H1 (cell line): ENCODE data around the gene CANT1. TPM values are rescaled to one million over a fixed set of nuclear protein-coding genes. Genes with fewer than 3 reads are reported as not detected.

Experiments
- CTCF ChIA-PET: fragments of 300-600 bp; sonication (Branson Sonifier 250); formaldehyde crosslinking; loops from one replicate; lab custom pipeline; 2021; ENCODE audit not compliant: partially characterized antibody; lab: Charles Lee
- POLR2A ChIA-PET: fragments of 300-600 bp; sonication (Branson Sonifier 250); formaldehyde crosslinking; loops from one replicate; lab custom pipeline; 2021; ENCODE audit warnings: inconsistent platforms; ENCODE audit not compliant: partially characterized antibody; lab: Charles Lee
- DNase-seq, 2 experiments: peaks; one replicate each; pipeline versions ENCODE4 v3.0.0 to v3.0.0-alpha.2; 2010 to 2022; ENCODE audit warnings: low spot score in 2 of 2, low read depth in 1 of 2, mixed read lengths in 1 of 2
- FAIRE-seq: peaks from 2 replicates; lab custom pipeline; 2011; peaks lifted over from hg19 to GRCh38; lab: Jason Lieb, UNC
- H2AFZ ChIP-seq: 2 replicates; pipeline ENCODE4 v1.8.1; 2012; ENCODE audit warnings: low read length, inconsistent platforms
- H2AK5ac ChIP-seq: 2 replicates; pipeline ENCODE4 v1.6.1; 2013; ENCODE audit warnings: low read depth, low read length
- H2BK120ac ChIP-seq: replicated peaks from 2 replicates; pipeline ENCODE3; 2013; ENCODE audit warnings: low read depth, low read length, inconsistent platforms
- H2BK12ac ChIP-seq: 2 replicates; pipeline ENCODE4 v1.6.1; 2013; ENCODE audit warnings: low read depth, low read length
- H2BK15ac ChIP-seq: 2 replicates; pipeline ENCODE4 v1.6.1; 2013; ENCODE audit warnings: low read length
- H2BK20ac ChIP-seq: 2 replicates; pipeline ENCODE4 v1.6.1; 2013; ENCODE audit warnings: low read length
- H2BK5ac ChIP-seq: 2 replicates; pipeline ENCODE4 v1.6.1; 2013; ENCODE audit warnings: low read depth, low read length
- H3K14ac ChIP-seq: 2 replicates; pipeline ENCODE4 v1.6.1; 2013; ENCODE audit warnings: inconsistent platforms; ENCODE audit not compliant: insufficient read length
- H3K18ac ChIP-seq: 2 replicates; pipeline ENCODE4 v1.6.1; 2013; ENCODE audit warnings: low read length; ENCODE audit errors: extremely low read depth
- H3K23ac ChIP-seq: 2 replicates; pipeline ENCODE4 v1.6.1; 2013; ENCODE audit warnings: inconsistent platforms; ENCODE audit not compliant: insufficient read length
- H3K23me2 ChIP-seq: 2 replicates; pipeline ENCODE4 v1.6.1; 2013; ENCODE audit warnings: low read depth, low read length
- H3K27ac ChIP-seq: 2 replicates; pipeline ENCODE4 v1.6.1; 2011; ENCODE audit warnings: low read depth, low read length, inconsistent platforms
- H3K27me3 ChIP-seq, 4 experiments: replicated peaks in 1 of 4; 1 replicate in 1 of 4; 2 replicates in 3 of 4; pipeline versions ENCODE4 v1.6.1 to v1.8.1; 2011 to 2013; ENCODE audit warnings: low read length in 3 of 4, mild to moderate bottlenecking in 3 of 4, inconsistent platforms in 2 of 4, mixed read lengths in 2 of 4, moderate library complexity in 1 of 4; ENCODE audit not compliant: control insufficient read depth in 3 of 4, insufficient read depth in 3 of 4; ENCODE audit errors: extremely low read depth in 1 of 4
- H3K36me3 ChIP-seq, 4 experiments: 2 replicates each; pipeline versions ENCODE4 v1.6.1 to v1.8.1; 2011 to 2013; ENCODE audit warnings: mild to moderate bottlenecking in 4 of 4, low read length in 3 of 4, moderate library complexity in 2 of 4, control low read depth in 1 of 4, inconsistent platforms in 1 of 4; ENCODE audit not compliant: insufficient read depth in 4 of 4, control insufficient read depth in 2 of 4
- H3K4ac ChIP-seq: replicated peaks from 2 replicates; pipeline ENCODE3; 2013; ENCODE audit warnings: low read length, low read depth, mixed read lengths, inconsistent platforms; ENCODE audit not compliant: insufficient read length
- H3K4me1 ChIP-seq, 4 experiments: replicated peaks in 1 of 4; 1 replicate in 1 of 4; 2 replicates in 3 of 4; pipeline versions ENCODE4 v1.6.1 to v1.8.1; 2011 to 2013; ENCODE audit warnings: low read length in 3 of 4, inconsistent platforms in 2 of 4, mixed read lengths in 1 of 4; ENCODE audit not compliant: insufficient read depth in 4 of 4, control insufficient read depth in 3 of 4
- H3K4me2 ChIP-seq, 2 experiments: 2 replicates each; pipeline versions ENCODE4 v1.6.1 to v1.8.1; 2011 to 2013; ENCODE audit warnings: low read depth in 2 of 2, low read length in 2 of 2, control low read depth in 1 of 2, inconsistent platforms in 1 of 2, mild to moderate bottlenecking in 1 of 2; ENCODE audit not compliant: insufficient read depth in 1 of 2
- H3K4me3 ChIP-seq, 4 experiments: fragments of 200-600, 300-600 bp in 1 of 4; sonication (generic), shearing (Covaris generic), sonication (Bioruptor Twin) in 1 of 4; 2 replicates each; pipeline versions ENCODE4 v1.5.1 to v1.8.1; 2011 to 2016; ENCODE audit warnings: low read length in 4 of 4, low read depth in 3 of 4, control low read depth in 2 of 4, inconsistent platforms in 2 of 4, mild to moderate bottlenecking in 2 of 4, mixed read lengths in 1 of 4, moderate library complexity in 1 of 4; ENCODE audit not compliant: insufficient read depth in 2 of 4; ENCODE audit errors: extremely low read depth in 1 of 4
- H3K56ac ChIP-seq: replicated peaks from 2 replicates; pipeline ENCODE3; 2013; ENCODE audit warnings: low read depth, mild to moderate bottlenecking, mixed read lengths, low read length, inconsistent platforms; ENCODE audit not compliant: insufficient read length
- H3K79me1 ChIP-seq: 2 replicates; pipeline ENCODE4 v1.6.1; 2013; ENCODE audit warnings: low read depth, low read length, control low read depth
- H3K79me2 ChIP-seq, 2 experiments: 2 replicates each; pipeline versions ENCODE4 v1.6.1 to v1.8.1; 2012 to 2013; ENCODE audit warnings: low read length in 2 of 2, mild to moderate bottlenecking in 2 of 2, inconsistent platforms in 1 of 2; ENCODE audit not compliant: insufficient read depth in 2 of 2, control insufficient read depth in 1 of 2
- H3K9ac ChIP-seq, 4 experiments: replicated peaks in 1 of 4; 1 replicate in 1 of 4; 2 replicates in 3 of 4; pipeline versions ENCODE4 v1.6.1 to v1.8.1; 2011 to 2013; ENCODE audit warnings: low read depth in 3 of 4, low read length in 3 of 4, control low read depth in 2 of 4, mild to moderate bottlenecking in 2 of 4, moderate library complexity in 2 of 4, inconsistent platforms in 1 of 4; ENCODE audit errors: extremely low read depth in 1 of 4
- H3K9me3 ChIP-seq, 2 experiments: 2 replicates each; pipeline versions ENCODE4 v1.6.1 to v1.8.1; 2012 to 2013; ENCODE audit warnings: mild to moderate bottlenecking in 2 of 2, moderate library complexity in 2 of 2, control low read depth in 1 of 2, inconsistent platforms in 1 of 2, low read depth in 1 of 2, low read length in 1 of 2, mixed read lengths in 1 of 2; ENCODE audit not compliant: insufficient read depth in 2 of 2
- H4K20me1 ChIP-seq, 2 experiments: replicated peaks in 1 of 2; 2 replicates each; pipeline versions ENCODE3 to v1.8.1; 2011 to 2013; ENCODE audit warnings: inconsistent platforms in 2 of 2, low read length in 2 of 2, mild to moderate bottlenecking in 1 of 2; ENCODE audit not compliant: insufficient read depth in 2 of 2, control insufficient read depth in 1 of 2
- H4K5ac ChIP-seq: 2 replicates; pipeline ENCODE4 v1.6.1; 2013; ENCODE audit warnings: low read length, low read depth, mixed read lengths, inconsistent platforms; ENCODE audit not compliant: insufficient read length
- H4K8ac ChIP-seq: 2 replicates; pipeline ENCODE4 v1.8.0; 2013; ENCODE audit warnings: mild to moderate bottlenecking, moderate library complexity, low read length, inconsistent platforms; ENCODE audit not compliant: insufficient read depth; ENCODE audit errors: extremely low read depth
- H4K91ac ChIP-seq: replicated peaks from 2 replicates; pipeline ENCODE3; 2013; ENCODE audit warnings: low read length, mixed read lengths, inconsistent platforms; ENCODE audit not compliant: insufficient read length
- JUN ChIP-seq: IDR thresholded peaks from 2 replicates; pipeline ENCODE4 v1.6.1; 2011; ENCODE audit warnings: low read depth, mild to moderate bottlenecking, improper control_type of control experiment, low read length
- POLR2A ChIP-seq, 2 experiments: IDR thresholded peaks; 1 replicate in 1 of 2; 2 replicates in 1 of 2; pipeline ENCODE4 v1.6.1; 2011; ENCODE audit warnings: low read depth in 2 of 2, low read length in 2 of 2, mild to moderate bottlenecking in 2 of 2; ENCODE audit errors: control extremely low read depth in 1 of 2
- WGBS, 2 experiments: shearing (Covaris generic) in 1 of 2; methylation state at CpG; one replicate each; pipeline versions ENCODE4 v1.1.6 to v1.1.7; 2013 to 2015; ENCODE audit warnings: low lambda C conversion rate in 2 of 2, mixed read lengths in 2 of 2, inconsistent platforms in 1 of 2, low coverage in 1 of 2, missing lambda C conversion rate in 1 of 2; ENCODE audit not compliant: insufficient replicate concordance in 2 of 2, insufficient coverage in 1 of 2, insufficient read length in 1 of 2; ENCODE audit errors: extremely low coverage in 1 of 2, missing lambda C conversion rate in 1 of 2; 5-methylcytosine and 5-hydroxymethylcytosine counted together
- polyA plus RNA-seq, 7 experiments: library from polyadenylated mRNA; depleted of rRNA in 3 of 7; stranded (reverse) in 5 of 7; unstranded in 2 of 7; fragments of >200 nt in 5 of 7; fragments of 200-250 nt in 2 of 7; gene quantifications; 1 replicate in 5 of 7; 2 replicates in 1 of 7; 4 replicates in 1 of 7; pipeline versions ENCODE4 v1.2.1 to v1.2.3, GENCODE V29; 2011 to 2013; ENCODE audit warnings: missing spikeins in 2 of 7, mixed read lengths in 2 of 7
- total RNA-seq: library from RNA; stranded (reverse); fragmentation: NEBNext Ultra II Directional; extraction: Animal tissue kit (Norgen Biotek cat#: 25700); gene quantifications from 2 replicates; pipeline ENCODE4 v1.2.1, GENCODE V29; 2021

Gene CANT1
- total and polyA plus RNA-seq, 2 of the 8 experiments (the other 6 are each of a cell fraction or from before 2014, with no cell fraction given): 23.0 to 32.6 TPM

- Histone ChIP-seq H3K4me2 (no peak overlapping the region), H3K23ac (no peak overlapping the region), H4K91ac (no peak overlapping the region), H3K9me3 (no peaks in the 10 kb centered on the region), H3K79me2 (0 out of 4 replicates have a peak, but pooled peaks cover 0 to 4% of the 10 kb centered on the region in 2 experiments), H3K4me3 (no peak overlapping the region), H3K9ac (no peak overlapping the region), H3K36me3 (peaks cover 0 to 6% (median 2%) of the 10 kb centered on the region in 4 experiments; a peak in 3 of 8 replicates), H2BK120ac (no peak overlapping the region), H2BK12ac (no peak overlapping the region), H3K18ac (no peak overlapping the region), H3K27ac (no peak overlapping the region), H3K79me1 (no peaks in the 10 kb centered on the region; the same call in 1 of the 2 replicates), H2BK15ac (no peak overlapping the region), H3K14ac (no peak overlapping the region), H4K20me1 (peaks cover 19 to 42% of the 10 kb centered on the region in 2 experiments), H3K4me1 (no peaks in the 10 kb centered on the region; a peak in 1 of 7 replicates), H2BK5ac (no peak overlapping the region), H3K4ac (no peak overlapping the region), H3K27me3 (peaks cover 0 to 22% (median 16%) of the 10 kb centered on the region in 4 experiments; a peak in 6 of 7 replicates), H4K8ac (no peak overlapping the region), H3K23me2 (no peaks in the 10 kb centered on the region), H2BK20ac (no peak overlapping the region), H3K56ac (no peak overlapping the region), H2AK5ac (no peak overlapping the region), H4K5ac (no peak overlapping the region), H2AFZ (no peak overlapping the region)
- TF ChIP-seq POLR2A (IDR thresholded peaks at IDR 0.05; ENCODE audit: control extremely low read depth in 1 of 2, low read depth in 2 of 2, low read length in 2 of 2): no peak
- no peak for TF ChIP-seq JUN
- ChIA-PET CTCF (interaction anchor here (0.6 to 1.3 kb wide), 6 partner anchors 10 to 148 kb away, joined by 3 to 4 read pairs (median 3); no protein-coding TSS in a partner anchor), POLR2A (no interaction called here)
- DNase-seq (no peak), FAIRE-seq (no peak)
- 95% methylated on average over 16 of the region's 16 CpGs; no CpG with 5 or more reads in 1 of the 2 experiments for WGBS, 2 experiments
These were observed 12.8 kb downstream of the CANT1 start for GRCh38 chr17:78996781-78997201.
